HepG2 (cell line): ENCODE measurements around the gene SERPINF2. TPM values are rescaled to one million over a fixed set of nuclear protein-coding genes. Genes with fewer than 3 reads are reported as not detected.
A peak's percentile ranks its signal among the peaks of the same experiment; 100 is the strongest.

Experiments
- ARID4A ChIP-seq: sonication (generic); formaldehyde crosslinking; IDR thresholded peaks from 2 replicates; pipeline ENCODE4 v1.5.0; 2020; ENCODE audit warnings: mild to moderate bottlenecking, missing genetic modification reagents, borderline replicate concordance
- CSRNP1 ChIP-seq: sonication (generic); formaldehyde crosslinking; IDR thresholded peaks from 2 replicates; pipeline ENCODE4 v1.8.1; 2023; ENCODE audit warnings: mild to moderate bottlenecking, missing genetic modification reagents
- DRAP1 ChIP-seq: IDR thresholded peaks from 2 replicates; pipeline ENCODE4 v1.6.1; 2016; ENCODE audit warnings: missing genetic modification reagents, missing compliant biosample characterization
- EEA1 ChIP-seq: sonication (generic); formaldehyde crosslinking; IDR thresholded peaks from 2 replicates; pipeline ENCODE4 v1.5.1; 2020; ENCODE audit warnings: mild to moderate bottlenecking, missing genetic modification reagents, borderline replicate concordance
- IKZF1 ChIP-seq: fragments of 450-650 bp; IDR thresholded peaks from 2 replicates; pipeline ENCODE4 v1.7.1; 2016
- ISL2 ChIP-seq: sonication (generic); formaldehyde crosslinking; IDR thresholded peaks from 2 replicates; pipeline ENCODE4 v1.5.0; 2020; ENCODE audit warnings: missing genetic modification reagents
- NCOA2 ChIP-seq: sonication (generic); formaldehyde crosslinking; IDR thresholded peaks from 2 replicates; pipeline ENCODE4 v1.8.0; 2022; ENCODE audit warnings: inconsistent platforms
- NFE2L1 ChIP-seq: sonication (generic); formaldehyde crosslinking; IDR thresholded peaks from 2 replicates; pipeline ENCODE4 v1.4.0; 2020; ENCODE audit warnings: missing genetic modification reagents, mild to moderate bottlenecking, borderline replicate concordance
- TRIM22 ChIP-seq: fragments of 450-650 bp; IDR thresholded peaks from 2 replicates; pipeline ENCODE4 v1.6.1; 2017
- ZNF225 ChIP-seq: sonication (generic); formaldehyde crosslinking; IDR thresholded peaks from 2 replicates; pipeline ENCODE4 v1.4.0; 2020; ENCODE audit warnings: mild to moderate bottlenecking, missing genetic modification reagents
- ZNF713 ChIP-seq: sonication (generic); formaldehyde crosslinking; IDR thresholded peaks from 2 replicates; pipeline ENCODE4 v1.4.0; 2020; ENCODE audit warnings: mild to moderate bottlenecking, missing genetic modification reagents
- polyA plus RNA-seq, 8 experiments: library from polyadenylated mRNA; depleted of rRNA in 3 of 8; stranded (reverse) in 7 of 8; unstranded in 1 of 8; fragments of >200 nt; fragmentation: Illumina TruSeq in 4 of 8; extraction: Trizol in 4 of 8; gene quantifications; 2 replicates each; pipeline versions ENCODE4 v1.2.1 to v1.2.3, GENCODE V29; 2011 to 2016; ENCODE audit warnings: low read depth in 4 of 8, missing spikeins in 1 of 8, mixed read lengths in 1 of 8; ENCODE audit not compliant: insufficient read depth in 1 of 8
- total RNA-seq, 5 experiments: library from RNA; depleted of rRNA; stranded (reverse); fragments of >200 nt; fragmentation: Illumina TruSeq; extraction: Trizol; gene quantifications; 2 replicates each; pipeline ENCODE4 v1.2.3, GENCODE V29; 2016; ENCODE audit warnings: low read depth in 1 of 5
- TF ChIP-seq, protein P1 (sequence below): sonication (generic); formaldehyde crosslinking; conservative IDR thresholded peaks from 2 replicates; pipeline ENCODE4 v1.4.0; 2020; ENCODE audit warnings: missing genetic modification reagents
- TF ChIP-seq, protein P2 (sequence below): sonication (generic); formaldehyde crosslinking; IDR thresholded peaks from 2 replicates; pipeline ENCODE4 v1.8.1; 2023; ENCODE audit warnings: mild to moderate bottlenecking, missing genetic modification reagents
- TF ChIP-seq, protein P3 (sequence below): sonication (generic); formaldehyde crosslinking; IDR thresholded peaks from 2 replicates; pipeline ENCODE4 v1.4.0; 2020; ENCODE audit warnings: mild to moderate bottlenecking, missing genetic modification reagents
- TF ChIP-seq, protein P4 (sequence below): sonication (generic); formaldehyde crosslinking; conservative IDR thresholded peaks from 2 replicates; pipeline ENCODE4 v1.5.0; 2020; ENCODE audit warnings: missing genetic modification reagents

Gene SERPINF2
- total and polyA plus RNA-seq, 2 of the 13 experiments (the other 11 are each of a cell fraction or from before 2014, with no cell fraction given) = 309 to 548 TPM

- TF ChIP-seq, protein P1, sequence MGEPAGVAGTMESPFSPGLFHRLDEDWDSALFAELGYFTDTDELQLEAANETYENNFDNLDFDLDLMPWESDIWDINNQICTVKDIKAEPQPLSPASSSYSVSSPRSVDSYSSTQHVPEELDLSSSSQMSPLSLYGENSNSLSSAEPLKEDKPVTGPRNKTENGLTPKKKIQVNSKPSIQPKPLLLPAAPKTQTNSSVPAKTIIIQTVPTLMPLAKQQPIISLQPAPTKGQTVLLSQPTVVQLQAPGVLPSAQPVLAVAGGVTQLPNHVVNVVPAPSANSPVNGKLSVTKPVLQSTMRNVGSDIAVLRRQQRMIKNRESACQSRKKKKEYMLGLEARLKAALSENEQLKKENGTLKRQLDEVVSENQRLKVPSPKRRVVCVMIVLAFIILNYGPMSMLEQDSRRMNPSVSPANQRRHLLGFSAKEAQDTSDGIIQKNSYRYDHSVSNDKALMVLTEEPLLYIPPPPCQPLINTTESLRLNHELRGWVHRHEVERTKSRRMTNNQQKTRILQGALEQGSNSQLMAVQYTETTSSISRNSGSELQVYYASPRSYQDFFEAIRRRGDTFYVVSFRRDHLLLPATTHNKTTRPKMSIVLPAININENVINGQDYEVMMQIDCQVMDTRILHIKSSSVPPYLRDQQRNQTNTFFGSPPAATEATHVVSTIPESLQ (CRISPR knock-in tag) = no peak
- no peak for TF ChIP-seq EEA1 (CRISPR knock-in tag)
- no peak for TF ChIP-seq NCOA2 (CRISPR knock-in tag)
- TF ChIP-seq, protein P2, sequence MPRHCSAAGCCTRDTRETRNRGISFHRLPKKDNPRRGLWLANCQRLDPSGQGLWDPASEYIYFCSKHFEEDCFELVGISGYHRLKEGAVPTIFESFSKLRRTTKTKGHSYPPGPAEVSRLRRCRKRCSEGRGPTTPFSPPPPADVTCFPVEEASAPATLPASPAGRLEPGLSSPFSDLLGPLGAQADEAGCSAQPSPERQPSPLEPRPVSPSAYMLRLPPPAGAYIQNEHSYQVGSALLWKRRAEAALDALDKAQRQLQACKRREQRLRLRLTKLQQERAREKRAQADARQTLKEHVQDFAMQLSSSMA (CRISPR knock-in tag) = no peak
- no peak for TF ChIP-seq CSRNP1 (CRISPR knock-in tag)
- TF ChIP-seq ZNF713 (CRISPR knock-in tag) = no peak
- TF ChIP-seq, protein P3, sequence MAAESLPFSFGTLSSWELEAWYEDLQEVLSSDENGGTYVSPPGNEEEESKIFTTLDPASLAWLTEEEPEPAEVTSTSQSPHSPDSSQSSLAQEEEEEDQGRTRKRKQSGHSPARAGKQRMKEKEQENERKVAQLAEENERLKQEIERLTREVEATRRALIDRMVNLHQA (CRISPR knock-in tag) = no peak
- peak; percentile 52; the same call in 1 of the 2 replicates for TF ChIP-seq ARID4A (CRISPR knock-in tag)
- TF ChIP-seq TRIM22 = no peak
- no peak for TF ChIP-seq IKZF1
- TF ChIP-seq ISL2 = peak; percentile 14
- no peak for TF ChIP-seq NFE2L1 (CRISPR knock-in tag)
- TF ChIP-seq, protein P4, sequence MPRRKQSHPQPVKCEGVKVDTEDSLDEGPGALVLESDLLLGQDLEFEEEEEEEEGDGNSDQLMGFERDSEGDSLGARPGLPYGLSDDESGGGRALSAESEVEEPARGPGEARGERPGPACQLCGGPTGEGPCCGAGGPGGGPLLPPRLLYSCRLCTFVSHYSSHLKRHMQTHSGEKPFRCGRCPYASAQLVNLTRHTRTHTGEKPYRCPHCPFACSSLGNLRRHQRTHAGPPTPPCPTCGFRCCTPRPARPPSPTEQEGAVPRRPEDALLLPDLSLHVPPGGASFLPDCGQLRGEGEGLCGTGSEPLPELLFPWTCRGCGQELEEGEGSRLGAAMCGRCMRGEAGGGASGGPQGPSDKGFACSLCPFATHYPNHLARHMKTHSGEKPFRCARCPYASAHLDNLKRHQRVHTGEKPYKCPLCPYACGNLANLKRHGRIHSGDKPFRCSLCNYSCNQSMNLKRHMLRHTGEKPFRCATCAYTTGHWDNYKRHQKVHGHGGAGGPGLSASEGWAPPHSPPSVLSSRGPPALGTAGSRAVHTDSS (CRISPR knock-in tag) = no peak
- peak; percentile 97 for TF ChIP-seq DRAP1 (CRISPR knock-in tag)
- peak; percentile 73; the same call in 1 of the 2 replicates for TF ChIP-seq ZNF225 (CRISPR knock-in tag)
Measured at GRCh38 chr17:1762233-1762900, 19.7 kb downstream of the SERPINF2 start (continued).
